ENCODE results near the gene DLEC1. TPM values are rescaled to one million over a fixed set of nuclear protein-coding genes. Genes with fewer than 3 reads are reported as not detected.
A peak's percentile ranks its signal among the peaks of the same experiment; 100 is the strongest.

The DLEC1 gene
- total and polyA plus RNA-seq, 9 of the 15 experiments (the other 6 are each of a cell fraction or from before 2014, with no cell fraction given) = 0.07 to 0.08 TPM; not detected in 7

GRCh38 chr3:38164952-38165721 lies 126.1 kb downstream of the DLEC1 start, which contains the start of gene OXSR1 (continued):
- TF ChIP-seq PCBP2 (IDR thresholded peaks at IDR 0.05; ENCODE audit: low read depth, low read length, poor library complexity, severe bottlenecking) = no peak
- TF ChIP-seq, protein P1, sequence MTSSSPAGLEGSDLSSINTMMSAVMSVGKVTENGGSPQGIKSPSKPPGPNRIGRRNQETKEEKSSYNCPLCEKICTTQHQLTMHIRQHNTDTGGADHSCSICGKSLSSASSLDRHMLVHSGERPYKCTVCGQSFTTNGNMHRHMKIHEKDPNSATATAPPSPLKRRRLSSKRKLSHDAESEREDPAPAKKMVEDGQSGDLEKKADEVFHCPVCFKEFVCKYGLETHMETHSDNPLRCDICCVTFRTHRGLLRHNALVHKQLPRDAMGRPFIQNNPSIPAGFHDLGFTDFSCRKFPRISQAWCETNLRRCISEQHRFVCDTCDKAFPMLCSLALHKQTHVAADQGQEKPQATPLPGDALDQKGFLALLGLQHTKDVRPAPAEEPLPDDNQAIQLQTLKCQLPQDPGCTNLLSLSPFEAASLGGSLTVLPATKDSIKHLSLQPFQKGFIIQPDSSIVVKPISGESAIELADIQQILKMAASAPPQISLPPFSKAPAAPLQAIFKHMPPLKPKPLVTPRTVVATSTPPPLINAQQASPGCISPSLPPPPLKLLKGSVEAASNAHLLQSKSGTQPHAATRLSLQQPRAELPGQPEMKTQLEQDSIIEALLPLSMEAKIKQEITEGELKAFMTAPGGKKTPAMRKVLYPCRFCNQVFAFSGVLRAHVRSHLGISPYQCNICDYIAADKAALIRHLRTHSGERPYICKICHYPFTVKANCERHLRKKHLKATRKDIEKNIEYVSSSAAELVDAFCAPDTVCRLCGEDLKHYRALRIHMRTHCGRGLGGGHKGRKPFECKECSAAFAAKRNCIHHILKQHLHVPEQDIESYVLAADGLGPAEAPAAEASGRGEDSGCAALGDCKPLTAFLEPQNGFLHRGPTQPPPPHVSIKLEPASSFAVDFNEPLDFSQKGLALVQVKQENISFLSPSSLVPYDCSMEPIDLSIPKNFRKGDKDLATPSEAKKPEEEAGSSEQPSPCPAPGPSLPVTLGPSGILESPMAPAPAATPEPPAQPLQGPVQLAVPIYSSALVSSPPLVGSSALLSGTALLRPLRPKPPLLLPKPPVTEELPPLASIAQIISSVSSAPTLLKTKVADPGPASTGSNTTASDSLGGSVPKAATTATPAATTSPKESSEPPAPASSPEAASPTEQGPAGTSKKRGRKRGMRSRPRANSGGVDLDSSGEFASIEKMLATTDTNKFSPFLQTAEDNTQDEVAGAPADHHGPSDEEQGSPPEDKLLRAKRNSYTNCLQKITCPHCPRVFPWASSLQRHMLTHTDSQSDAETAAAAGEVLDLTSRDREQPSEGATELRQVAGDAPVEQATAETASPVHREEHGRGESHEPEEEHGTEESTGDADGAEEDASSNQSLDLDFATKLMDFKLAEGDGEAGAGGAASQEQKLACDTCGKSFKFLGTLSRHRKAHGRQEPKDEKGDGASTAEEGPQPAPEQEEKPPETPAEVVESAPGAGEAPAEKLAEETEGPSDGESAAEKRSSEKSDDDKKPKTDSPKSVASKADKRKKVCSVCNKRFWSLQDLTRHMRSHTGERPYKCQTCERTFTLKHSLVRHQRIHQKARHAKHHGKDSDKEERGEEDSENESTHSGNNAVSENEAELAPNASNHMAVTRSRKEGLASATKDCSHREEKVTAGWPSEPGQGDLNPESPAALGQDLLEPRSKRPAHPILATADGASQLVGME (CRISPR knock-in tag; IDR thresholded peaks at IDR 0.05) = 0 out of 2 replicates have a peak, but pooled peaks have one; percentile 33
- no peak; the same call in 1 of the 2 replicates for TF ChIP-seq CAMTA2 (CRISPR knock-in tag; conservative IDR thresholded peaks at IDR 0.05)
- TF ChIP-seq HMG20A (CRISPR knock-in tag; conservative IDR thresholded peaks at IDR 0.05) = no peak
- TF ChIP-seq HSF4 (CRISPR knock-in tag; IDR thresholded peaks at IDR 0.05; ENCODE audit: borderline replicate concordance) = no peak
- no peak for TF ChIP-seq NR3C1 (CRISPR knock-in tag; IDR thresholded peaks at IDR 0.05)
- no peak for TF ChIP-seq ID3 (CRISPR knock-in tag; IDR thresholded peaks at IDR 0.05)
- peak; percentile 81 for TF ChIP-seq ID3 (tag; IDR thresholded peaks at IDR 0.05)
- no peak for TF ChIP-seq MCM5 (IDR thresholded peaks at IDR 0.05; ENCODE audit: low read depth)
- TF ChIP-seq BMI1 (IDR thresholded peaks at IDR 0.05; ENCODE audit: low read length) = no peak
- TF ChIP-seq E4F1 (CRISPR knock-in tag; IDR thresholded peaks at IDR 0.05; ENCODE audit: borderline replicate concordance) = no peak
- TF ChIP-seq, protein P2, sequence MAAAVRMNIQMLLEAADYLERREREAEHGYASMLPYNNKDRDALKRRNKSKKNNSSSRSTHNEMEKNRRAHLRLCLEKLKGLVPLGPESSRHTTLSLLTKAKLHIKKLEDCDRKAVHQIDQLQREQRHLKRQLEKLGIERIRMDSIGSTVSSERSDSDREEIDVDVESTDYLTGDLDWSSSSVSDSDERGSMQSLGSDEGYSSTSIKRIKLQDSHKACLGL (CRISPR knock-in tag; IDR thresholded peaks at IDR 0.05; ENCODE audit: borderline replicate concordance, poor library complexity, severe bottlenecking) = no peak
- TF ChIP-seq KDM5B (IDR thresholded peaks at IDR 0.05; ENCODE audit: insufficient replicate concordance, low read depth, low read length) = peak; percentile 64
